ENCODE results near the gene ZFP90. TPM values are rescaled to one million over a fixed set of nuclear protein-coding genes. Genes with fewer than 3 reads are reported as not detected.
A peak's percentile ranks its signal among the peaks of the same experiment; 100 is the strongest.

ZFP90 gene
- total and polyA plus RNA-seq, 8 donors: 16.8 to 53.8 (median 46.5) TPM

- DNase-seq (no peak), ATAC-seq (no peak)
- Histone ChIP-seq H3K36me3 (no peaks in the 10 kb centered on the region), H3K9me3 (no peaks in the 10 kb centered on the region), H3K27ac (no peak overlapping the region), H3K4me1 (no peaks in the 10 kb centered on the region), H3K4me3 (no peak overlapping the region), H3K27me3 (no peaks in the 10 kb centered on the region)
- intact Hi-C loops (cut with DNase I): no loop called here
- TF ChIP-seq CTCF (IDR thresholded peaks at IDR 0.05): no peak
These were observed 40.1 kb upstream of the ZFP90 start for GRCh38 chr16:68499006-68499405.

GRCh38 chr16:68503334-68503733, 35.8 kb upstream of the ZFP90 start:
- intact Hi-C loops (cut with DNase I): loop anchor here in 1 of 2 donors (10.0 kb wide), 1 partner anchor 59 kb away; the partner anchor contains the start of gene SMPD3
- Histone ChIP-seq H3K27me3 (no peaks in the 10 kb centered on the region), H3K4me1 (no peaks in the 10 kb centered on the region), H3K27ac (no peak overlapping the region), H3K9me3 (no peaks in the 10 kb centered on the region), H3K4me3 (no peak overlapping the region), H3K36me3 (no peaks in the 10 kb centered on the region)
- DNase-seq (no peak), ATAC-seq (peak; percentile 49)
- TF ChIP-seq CTCF (IDR thresholded peaks at IDR 0.05): no peak

- intact Hi-C loops (cut with DNase I): loop anchor here in 1 of 2 donors (10.0 kb wide), 1 partner anchor 59 kb away; the partner anchor contains the start of gene SMPD3
- Histone ChIP-seq H3K9me3 (no peaks in the 10 kb centered on the region), H3K36me3 (no peaks in the 10 kb centered on the region), H3K27me3 (peaks cover 0 to 2% of the 10 kb centered on the region in 2 donors), H3K27ac (no peak overlapping the region), H3K4me1 (no peaks in the 10 kb centered on the region), H3K4me3 (no peak overlapping the region)
- DNase-seq: no peak
- ATAC-seq: no peak
- TF ChIP-seq CTCF (IDR thresholded peaks at IDR 0.05): no peak
These were observed 35.0 kb upstream of the ZFP90 start for GRCh38 chr16:68504066-68504465.

- intact Hi-C loops (cut with DNase I): loop anchor here in 1 of 2 donors (5.0 to 10.0 kb wide), 2 partner anchors 62 to 109 kb away; partner anchors contain the start of gene SMPD3
- ATAC-seq: no peak
- H3K4me1 ChIP-seq: peaks cover 4 to 8% of the 10 kb centered on the region in 2 donors
- H3K4me3 ChIP-seq: no peak overlapping the region
- H3K27ac ChIP-seq: no peak overlapping the region
- peaks cover 0 to 9% of the 10 kb centered on the region in 2 donors for H3K27me3 ChIP-seq
- TF ChIP-seq CTCF (IDR thresholded peaks at IDR 0.05): no peak
- no peaks in the 10 kb centered on the region for H3K9me3 ChIP-seq
- H3K36me3 ChIP-seq: no peaks in the 10 kb centered on the region
- no peak for DNase-seq
These were observed 32.6 kb upstream of the ZFP90 start for GRCh38 chr16:68506331-68507053.

GRCh38 chr16:68508013-68508412, 31.1 kb upstream of the ZFP90 start:
- Histone ChIP-seq H3K27ac (no peak overlapping the region), H3K4me1 (peaks cover 4 to 8% of the 10 kb centered on the region in 2 donors), H3K36me3 (no peaks in the 10 kb centered on the region), H3K9me3 (no peaks in the 10 kb centered on the region), H3K4me3 (no peak overlapping the region), H3K27me3 (peaks cover 0 to 9% of the 10 kb centered on the region in 2 donors)
- no peak for DNase-seq
- no peak for TF ChIP-seq CTCF (IDR thresholded peaks at IDR 0.05)
- intact Hi-C loops (cut with DNase I): loop anchor here in 1 of 2 donors (5.0 to 10.0 kb wide), 2 partner anchors 63 to 111 kb away; partner anchors contain the start of gene SMPD3
- no peak for ATAC-seq
